Measurements from ENCODE around the gene MBD3L1.
A peak's percentile ranks its signal among the peaks of the same experiment; 100 is the strongest.

The MBD3L1 gene

GRCh38 chr19:8831832-8832131 lies 395 bp upstream of the MBD3L1 start:
- Histone ChIP-seq H4K8ac (ENCODE audit: low read length) (peak overlapping the region; percentile 93), H2BK12ac (ENCODE audit: low read length in 2 of 2) (no peak overlapping the region), H2BK120ac (ENCODE audit: low read depth, low read length) (peak overlapping the region; percentile 90), H3K9ac (ENCODE audit: low read length) (peak overlapping the region; percentile 97), H3K18ac (ENCODE audit: low read depth in 1 of 2, low read length in 2 of 2) (peak overlapping the region; percentile 92 to 97), H3K27ac (ENCODE audit: low read length, poor library complexity, severe bottlenecking) (peak overlapping the region; percentile 45), H4K91ac (ENCODE audit: low read length) (peak overlapping the region; percentile 83), H3K79me1 (replicated peaks; ENCODE audit: low read length, poor library complexity, severe bottlenecking) (peaks cover 6% of the 10 kb centered on the region), H2AK5ac (ENCODE audit: low read length, severe bottlenecking) (no peak overlapping the region), H2BK15ac (ENCODE audit: low read depth, poor library complexity, severe bottlenecking) (no peak overlapping the region), H2BK5ac (ENCODE audit: low read depth, low read length, poor library complexity, severe bottlenecking) (peak overlapping the region; percentile 97), H2AFZ (ENCODE audit: low read depth, low read length) (peak overlapping the region; percentile 100), H3K36me3 (ENCODE audit: control insufficient read depth in 1 of 2, insufficient read depth in 2 of 2, low read depth in 1 of 2, low read length in 2 of 2) (peaks cover 8 to 35% of the 10 kb centered on the region in 2 experiments), H3K9me3 (ENCODE audit: control insufficient read depth, low read length) (no peaks in the 10 kb centered on the region), H3K23ac (ENCODE audit: low read length in 2 of 2) (peak overlapping the region in 1 of 2 experiments; percentile 89), H3K14ac (ENCODE audit: low read length in 2 of 2) (peak overlapping the region in 1 of 2 experiments; percentile 98), H3K4me3 (ENCODE audit: insufficient read depth in 1 of 2, low read depth in 1 of 2, low read length in 2 of 2) (peak overlapping the region; percentile 92 to 93), H3K4ac (ENCODE audit: low read depth in 1 of 2, low read length in 2 of 2) (peak overlapping the region; percentile 84 to 93), H3K4me1 (ENCODE audit: control insufficient read depth, insufficient read depth, low read depth, low read length) (peaks cover 1% of the 10 kb centered on the region), H3K4me2 (ENCODE audit: low read length, poor library complexity, severe bottlenecking) (peak overlapping the region; percentile 83), H3K27me3 (ENCODE audit: control insufficient read depth in 1 of 2, insufficient read depth in 1 of 2, low read length in 2 of 2) (no peaks in the 10 kb centered on the region)
- WGBS = 1% methylated on average over 13 of the region's 16 CpGs
- DNase-seq = no peak

GRCh38 chr19:8835446-8835845 lies 3.3 kb downstream of the MBD3L1 start:
- no peak overlapping the region for H3K4me3 ChIP-seq (ENCODE audit: insufficient read depth in 1 of 2, low read depth in 1 of 2, low read length in 2 of 2)
- H4K91ac ChIP-seq (ENCODE audit: low read length) = no peak overlapping the region
- H2BK12ac ChIP-seq (ENCODE audit: low read length in 2 of 2) = no peak overlapping the region
- peaks cover 6% of the 10 kb centered on the region for H3K79me1 ChIP-seq (replicated peaks; ENCODE audit: low read length, poor library complexity, severe bottlenecking)
- H2BK15ac ChIP-seq (ENCODE audit: low read depth, poor library complexity, severe bottlenecking) = no peak overlapping the region
- H2BK5ac ChIP-seq (ENCODE audit: low read depth, low read length, poor library complexity, severe bottlenecking) = no peak overlapping the region
- no peak overlapping the region for H3K23ac ChIP-seq (ENCODE audit: low read length in 2 of 2)
- no peak overlapping the region for H3K18ac ChIP-seq (ENCODE audit: low read depth in 1 of 2, low read length in 2 of 2)
- no peak overlapping the region for H3K27ac ChIP-seq (ENCODE audit: low read length, poor library complexity, severe bottlenecking)
- no peak overlapping the region for H2AK5ac ChIP-seq (ENCODE audit: low read length, severe bottlenecking)
- no peak overlapping the region for H3K4me2 ChIP-seq (ENCODE audit: low read length, poor library complexity, severe bottlenecking)
- WGBS = 56% methylated on average over 1 of the region's 2 CpGs
- no peaks in the 10 kb centered on the region for H3K9me3 ChIP-seq (ENCODE audit: control insufficient read depth, low read length)
- no peak for DNase-seq
- H3K4ac ChIP-seq (ENCODE audit: low read depth in 1 of 2, low read length in 2 of 2) = no peak overlapping the region
- no peak overlapping the region for H2BK120ac ChIP-seq (ENCODE audit: low read depth, low read length)
- H3K36me3 ChIP-seq (ENCODE audit: control insufficient read depth in 1 of 2, insufficient read depth in 2 of 2, low read depth in 1 of 2, low read length in 2 of 2) = peaks cover 0 to 4% of the 10 kb centered on the region in 2 experiments
- peaks cover 1% of the 10 kb centered on the region for H3K4me1 ChIP-seq (ENCODE audit: control insufficient read depth, insufficient read depth, low read depth, low read length)
- H2AFZ ChIP-seq (ENCODE audit: low read depth, low read length) = no peak overlapping the region
- no peak overlapping the region for H4K8ac ChIP-seq (ENCODE audit: low read length)
- H3K14ac ChIP-seq (ENCODE audit: low read length in 2 of 2) = no peak overlapping the region
- H3K27me3 ChIP-seq (ENCODE audit: control insufficient read depth in 1 of 2, insufficient read depth in 1 of 2, low read length in 2 of 2) = no peaks in the 10 kb centered on the region
- no peak overlapping the region for H3K9ac ChIP-seq (ENCODE audit: low read length)

GRCh38 chr19:8835877-8836276 lies 3.7 kb downstream of the MBD3L1 start:
- Histone ChIP-seq H3K9me3 (ENCODE audit: control insufficient read depth, low read length) (no peaks in the 10 kb centered on the region), H2BK120ac (ENCODE audit: low read depth, low read length) (no peak overlapping the region), H3K4me1 (ENCODE audit: control insufficient read depth, insufficient read depth, low read depth, low read length) (peaks cover 1% of the 10 kb centered on the region), H3K36me3 (ENCODE audit: control insufficient read depth in 1 of 2, insufficient read depth in 2 of 2, low read depth in 1 of 2, low read length in 2 of 2) (peaks cover 0 to under 1% of the 10 kb centered on the region in 2 experiments), H3K4me3 (ENCODE audit: insufficient read depth in 1 of 2, low read depth in 1 of 2, low read length in 2 of 2) (no peak overlapping the region), H4K91ac (ENCODE audit: low read length) (no peak overlapping the region), H2AFZ (ENCODE audit: low read depth, low read length) (no peak overlapping the region), H2BK12ac (ENCODE audit: low read length in 2 of 2) (no peak overlapping the region), H2BK15ac (ENCODE audit: low read depth, poor library complexity, severe bottlenecking) (no peak overlapping the region), H3K4me2 (ENCODE audit: low read length, poor library complexity, severe bottlenecking) (no peak overlapping the region), H3K18ac (ENCODE audit: low read depth in 1 of 2, low read length in 2 of 2) (no peak overlapping the region), H3K4ac (ENCODE audit: low read depth in 1 of 2, low read length in 2 of 2) (no peak overlapping the region), H4K8ac (ENCODE audit: low read length) (no peak overlapping the region), H2BK5ac (ENCODE audit: low read depth, low read length, poor library complexity, severe bottlenecking) (no peak overlapping the region), H3K14ac (ENCODE audit: low read length in 2 of 2) (no peak overlapping the region), H3K79me1 (replicated peaks; ENCODE audit: low read length, poor library complexity, severe bottlenecking) (peaks cover 4% of the 10 kb centered on the region), H3K27me3 (ENCODE audit: control insufficient read depth in 1 of 2, insufficient read depth in 1 of 2, low read length in 2 of 2) (no peaks in the 10 kb centered on the region), H3K23ac (ENCODE audit: low read length in 2 of 2) (no peak overlapping the region), H3K27ac (ENCODE audit: low read length, poor library complexity, severe bottlenecking) (no peak overlapping the region), H2AK5ac (ENCODE audit: low read length, severe bottlenecking) (no peak overlapping the region), H3K9ac (ENCODE audit: low read length) (no peak overlapping the region)
- WGBS = no CpG with 5 or more reads among the region's 3 CpGs
- no peak for DNase-seq

GRCh38 chr19:8840708-8841107 lies 8.5 kb downstream of the MBD3L1 start:
- WGBS = 80% methylated on average over 5 of the region's 5 CpGs

More at GRCh38 chr19:8840708-8841107, 8.5 kb downstream of the MBD3L1 start:
- H3K9ac ChIP-seq (ENCODE audit: low read length) = no peak overlapping the region
- no peak overlapping the region for H3K18ac ChIP-seq (ENCODE audit: low read depth in 1 of 2, low read length in 2 of 2)
- H2AFZ ChIP-seq (ENCODE audit: low read depth, low read length) = no peak overlapping the region
- no peak overlapping the region for H2BK12ac ChIP-seq (ENCODE audit: low read length in 2 of 2)
- no peak overlapping the region for H3K4me2 ChIP-seq (ENCODE audit: low read length, poor library complexity, severe bottlenecking)
- H3K4ac ChIP-seq (ENCODE audit: low read depth in 1 of 2, low read length in 2 of 2) = no peak overlapping the region
- H2BK15ac ChIP-seq (ENCODE audit: low read depth, poor library complexity, severe bottlenecking) = no peak overlapping the region
- H3K14ac ChIP-seq (ENCODE audit: low read length in 2 of 2) = no peak overlapping the region
- no peak overlapping the region for H4K91ac ChIP-seq (ENCODE audit: low read length)
- H3K23ac ChIP-seq (ENCODE audit: low read length in 2 of 2) = no peak overlapping the region
- H2BK5ac ChIP-seq (ENCODE audit: low read depth, low read length, poor library complexity, severe bottlenecking) = no peak overlapping the region
- H2AK5ac ChIP-seq (ENCODE audit: low read length, severe bottlenecking) = no peak overlapping the region
- no peaks in the 10 kb centered on the region for H3K79me1 ChIP-seq (replicated peaks; ENCODE audit: low read length, poor library complexity, severe bottlenecking)
- H3K4me3 ChIP-seq (ENCODE audit: insufficient read depth in 1 of 2, low read depth in 1 of 2, low read length in 2 of 2) = no peak overlapping the region
- H3K27me3 ChIP-seq (ENCODE audit: control insufficient read depth in 1 of 2, insufficient read depth in 1 of 2, low read length in 2 of 2) = no peaks in the 10 kb centered on the region
- H3K9me3 ChIP-seq (ENCODE audit: control insufficient read depth, low read length) = no peaks in the 10 kb centered on the region
- no peak overlapping the region for H2BK120ac ChIP-seq (ENCODE audit: low read depth, low read length)
- H3K36me3 ChIP-seq (ENCODE audit: control insufficient read depth in 1 of 2, insufficient read depth in 2 of 2, low read depth in 1 of 2, low read length in 2 of 2) = no peaks in the 10 kb centered on the region
- H4K8ac ChIP-seq (ENCODE audit: low read length) = no peak overlapping the region
- H3K27ac ChIP-seq (ENCODE audit: low read length, poor library complexity, severe bottlenecking) = no peak overlapping the region
- no peak for DNase-seq
- no peaks in the 10 kb centered on the region for H3K4me1 ChIP-seq (ENCODE audit: control insufficient read depth, insufficient read depth, low read depth, low read length)
